Coronary artery (tissue), 2 donors: ENCODE results near the gene GRIN2A.

ENCODE experiments used
- DNase-seq: peaks from one replicate; pipeline ENCODE4 v3.0.0-alpha.2; 2017; ENCODE audit warnings: low spot score
- H3K27ac ChIP-seq, 2 donors: fragments of 200-600 bp; sonication (generic); one replicate each; pipeline ENCODE4 v1.5.1; 2016 to 2019
- H3K4me3 ChIP-seq: fragments of 200-600 bp; sonication (generic); 2 replicates; pipeline ENCODE4 v1.5.1; 2016; ENCODE audit warnings: mild to moderate bottlenecking, moderate library complexity
- TF ChIP-seq, protein P1 (sequence below): fragments of 200-600 bp; sonication (generic); IDR thresholded peaks from one replicate; pipeline ENCODE4 v1.5.1; 2019; ENCODE audit warnings: antibody characterized with exemption

GRIN2A gene

DNA sequence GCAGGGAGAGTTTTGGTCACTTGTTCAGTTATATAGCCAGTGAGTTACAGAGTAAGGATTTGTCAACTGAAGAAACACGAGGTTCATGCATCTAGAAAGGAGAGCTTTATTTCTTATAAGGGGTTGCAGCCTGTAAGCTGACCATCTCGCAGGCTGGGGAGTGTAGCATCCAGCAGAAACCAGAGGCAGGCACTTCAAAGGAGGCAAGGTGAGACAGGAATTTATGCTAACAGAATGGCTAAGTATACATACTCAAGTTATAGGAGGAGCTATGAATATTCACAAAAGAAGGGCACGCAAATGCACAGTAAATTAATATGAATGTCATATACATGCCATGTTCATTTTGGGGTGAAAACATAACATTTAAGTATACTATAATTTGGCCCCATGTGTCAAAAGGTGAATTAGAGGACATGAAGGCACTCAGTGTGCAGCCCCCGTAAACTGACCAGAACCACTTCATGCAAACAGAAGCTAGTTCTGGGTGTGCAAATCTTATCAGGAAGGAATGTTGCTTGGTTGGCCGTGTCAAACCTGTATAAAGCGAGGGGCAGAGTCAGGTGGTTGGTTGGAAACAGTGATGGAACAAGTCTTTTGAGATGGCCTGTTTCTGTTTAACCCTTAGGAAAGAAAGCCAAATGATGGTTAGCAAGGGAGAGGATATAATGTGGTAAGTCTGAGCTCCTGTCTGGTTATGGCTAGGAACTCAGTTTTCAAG, 97.0 kb downstream of the GRIN2A start:
- TF ChIP-seq, protein P1, sequence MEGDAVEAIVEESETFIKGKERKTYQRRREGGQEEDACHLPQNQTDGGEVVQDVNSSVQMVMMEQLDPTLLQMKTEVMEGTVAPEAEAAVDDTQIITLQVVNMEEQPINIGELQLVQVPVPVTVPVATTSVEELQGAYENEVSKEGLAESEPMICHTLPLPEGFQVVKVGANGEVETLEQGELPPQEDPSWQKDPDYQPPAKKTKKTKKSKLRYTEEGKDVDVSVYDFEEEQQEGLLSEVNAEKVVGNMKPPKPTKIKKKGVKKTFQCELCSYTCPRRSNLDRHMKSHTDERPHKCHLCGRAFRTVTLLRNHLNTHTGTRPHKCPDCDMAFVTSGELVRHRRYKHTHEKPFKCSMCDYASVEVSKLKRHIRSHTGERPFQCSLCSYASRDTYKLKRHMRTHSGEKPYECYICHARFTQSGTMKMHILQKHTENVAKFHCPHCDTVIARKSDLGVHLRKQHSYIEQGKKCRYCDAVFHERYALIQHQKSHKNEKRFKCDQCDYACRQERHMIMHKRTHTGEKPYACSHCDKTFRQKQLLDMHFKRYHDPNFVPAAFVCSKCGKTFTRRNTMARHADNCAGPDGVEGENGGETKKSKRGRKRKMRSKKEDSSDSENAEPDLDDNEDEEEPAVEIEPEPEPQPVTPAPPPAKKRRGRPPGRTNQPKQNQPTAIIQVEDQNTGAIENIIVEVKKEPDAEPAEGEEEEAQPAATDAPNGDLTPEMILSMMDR = no peak
- no peak overlapping the region for H3K27ac ChIP-seq
- DNase-seq = peak; percentile 17
- no peak overlapping the region for H3K4me3 ChIP-seq

DNA sequence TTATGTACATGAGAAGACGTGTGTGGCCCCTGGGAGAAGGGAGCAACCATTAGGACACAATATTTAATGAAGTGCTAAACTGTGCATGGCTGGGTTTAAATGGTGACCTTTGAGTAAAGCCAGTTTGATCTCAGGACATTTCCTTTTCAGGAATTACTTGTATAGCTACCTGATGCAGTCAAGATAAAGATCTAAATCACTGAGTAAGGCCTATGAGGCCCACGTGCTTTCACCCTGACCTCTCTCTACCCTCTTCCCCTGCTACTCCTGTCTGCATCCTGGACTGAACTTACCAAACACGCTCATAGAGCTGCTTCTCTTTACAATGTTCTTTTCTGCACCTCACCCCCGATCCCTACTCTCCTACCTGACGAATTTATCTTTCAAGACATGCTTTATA, 98.9 kb downstream of the GRIN2A start:
- no peak overlapping the region for H3K4me3 ChIP-seq
- H3K27ac ChIP-seq = no peak overlapping the region
- peak; percentile 17 for DNase-seq
- TF ChIP-seq, protein P1 = no peak

DNA sequence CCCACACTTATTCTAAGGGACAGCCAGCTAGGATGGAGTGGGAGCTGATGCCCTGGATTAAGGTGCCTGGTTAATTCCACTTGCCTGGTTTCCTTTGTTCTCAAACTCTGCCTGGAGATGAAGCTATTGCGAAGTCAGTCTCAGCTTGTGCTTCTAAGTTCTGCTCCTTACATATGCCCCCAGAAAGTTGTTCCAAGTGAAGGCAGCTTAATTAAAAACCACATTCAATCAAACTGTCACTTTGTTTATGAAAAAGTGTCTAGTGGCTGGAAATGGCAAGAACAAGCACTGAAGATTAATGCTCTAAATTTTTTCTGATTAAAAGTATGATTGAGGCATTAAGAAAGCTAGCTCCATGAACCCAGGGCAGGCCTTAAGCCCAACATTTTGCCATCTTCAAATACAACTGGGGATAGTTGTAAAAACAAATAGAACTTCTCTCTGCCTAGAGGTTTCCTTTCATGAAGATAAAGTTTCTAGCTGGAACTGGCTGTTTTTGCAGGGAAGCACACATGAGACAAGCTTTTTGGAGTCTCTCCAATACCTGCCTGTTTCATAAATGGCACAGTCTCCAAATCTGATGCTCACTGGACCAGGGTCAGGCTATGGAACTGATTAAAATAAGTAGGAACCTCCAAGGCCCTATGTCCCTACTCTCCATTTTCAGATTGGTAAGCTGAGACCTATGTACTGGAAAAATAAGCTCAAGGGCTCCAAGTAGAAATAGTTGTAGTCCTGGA, 100.9 kb downstream of the GRIN2A start:
- TF ChIP-seq, protein P1 = no peak
- DNase-seq = no peak
- no peak overlapping the region for H3K27ac ChIP-seq
- no peak overlapping the region for H3K4me3 ChIP-seq

DNA sequence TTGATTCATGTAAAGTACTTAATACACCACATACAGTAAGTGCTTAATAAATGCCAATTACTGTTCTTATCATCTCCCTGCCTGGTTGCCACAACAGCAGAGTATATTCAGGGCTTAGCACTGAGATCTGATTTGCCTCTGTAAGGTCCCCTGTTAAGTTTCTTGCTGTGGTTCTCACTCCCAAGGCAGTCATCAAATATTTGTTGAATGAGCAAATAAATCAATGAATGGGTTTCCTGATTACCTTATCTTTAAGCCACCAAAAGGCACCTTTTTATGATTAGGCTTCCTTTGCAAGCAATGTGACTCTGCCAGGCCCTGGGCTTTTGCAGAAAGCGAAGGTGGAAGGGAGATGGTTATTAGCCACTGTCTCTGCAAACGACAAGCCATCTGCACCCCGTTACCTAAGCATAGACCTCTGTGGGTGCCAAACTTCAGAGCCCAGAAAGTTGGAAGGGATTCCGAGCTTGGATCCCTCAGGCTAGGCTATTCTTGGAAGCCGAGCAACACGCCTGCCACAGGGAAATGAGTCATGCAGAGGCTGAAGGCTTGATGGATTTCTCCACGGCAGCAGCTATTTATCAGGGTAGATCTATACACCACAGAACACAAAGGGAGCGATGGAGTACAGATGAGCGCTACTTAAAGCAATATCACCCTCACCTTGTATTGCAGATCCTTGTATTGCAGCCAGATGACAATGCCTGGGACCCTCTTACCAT, 102.0 kb downstream of the GRIN2A start:
- no peak overlapping the region for H3K27ac ChIP-seq
- TF ChIP-seq, protein P1 = no peak
- no peak overlapping the region for H3K4me3 ChIP-seq
- DNase-seq = no peak

DNA sequence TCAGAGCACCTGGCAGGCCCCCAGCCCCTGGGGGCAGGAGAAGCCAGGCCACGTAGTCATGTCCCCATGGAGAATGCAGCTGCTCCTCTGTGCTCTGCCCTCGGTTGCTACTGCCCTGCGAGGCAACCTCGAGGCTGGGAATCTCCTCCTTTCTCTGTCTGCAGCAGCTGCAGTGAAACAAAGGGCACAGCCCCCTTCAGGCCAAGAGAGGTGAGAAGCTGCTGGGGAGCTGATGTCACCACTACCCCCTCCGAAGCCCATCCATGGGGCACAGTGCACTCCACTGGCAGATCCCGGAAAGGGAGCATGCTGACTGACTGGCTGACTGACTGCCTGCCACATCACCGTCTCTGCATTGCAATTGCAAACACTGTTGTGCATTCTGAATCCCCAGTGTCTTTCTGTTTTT, 103.7 kb downstream of the GRIN2A start:
- H3K4me3 ChIP-seq = no peak overlapping the region
- H3K27ac ChIP-seq = no peak overlapping the region
- TF ChIP-seq, protein P1 = no peak
- DNase-seq = no peak

DNA sequence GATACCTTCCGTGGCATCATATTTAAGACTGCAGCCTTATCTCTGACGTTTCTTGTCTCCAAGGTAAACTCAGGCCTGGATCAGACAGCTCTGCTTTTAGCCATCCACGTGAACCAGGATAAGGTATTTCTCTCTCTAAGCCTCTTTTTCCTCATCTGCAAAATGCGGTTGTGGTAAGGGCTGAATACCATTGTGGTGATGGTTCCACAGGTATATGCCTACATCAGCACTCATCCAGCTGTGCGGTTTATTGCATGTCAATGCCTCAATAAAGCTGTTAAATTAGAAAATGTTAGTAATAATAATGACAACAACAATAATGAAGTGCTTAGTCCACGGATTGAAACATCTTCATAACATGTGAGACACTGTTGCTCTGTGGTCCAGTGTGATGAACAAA, 104.4 kb downstream of the GRIN2A start:
- TF ChIP-seq, protein P1 = no peak
- Histone ChIP-seq H3K27ac (no peak overlapping the region), H3K4me3 (no peak overlapping the region)
- no peak for DNase-seq
